ENCODE data around the gene ANXA3. TPM values are rescaled to one million over a fixed set of nuclear protein-coding genes. Genes with fewer than 3 reads are reported as not detected.

The ANXA3 gene
- polyA plus RNA-seq, 3 donors, result 0.31 to 0.64 (median 0.55) TPM

GRCh38 chr4:78518561-78518960, 33.0 kb upstream of the ANXA3 start:
- no peak for DNase-seq
- H3K4me1 ChIP-seq (ENCODE audit: control insufficient read depth in 1 of 2, insufficient read depth in 2 of 2, low read length in 2 of 2), result no peaks in the 10 kb centered on the region
- H3K79me2 ChIP-seq (ENCODE audit: insufficient read depth, low read length), result no peaks in the 10 kb centered on the region
- intact Hi-C loops (cut with micrococcal nuclease), result no loop called here
- no peaks in the 10 kb centered on the region for H3K4me1 Mint-ChIP-seq
- peak overlapping the region in 1 of 7 donors; percentile 68 for H3K27ac Mint-ChIP-seq
- H3K36me3 Mint-ChIP-seq, result no peaks in the 10 kb centered on the region
- H3K27ac ChIP-seq (ENCODE audit: low read depth in 1 of 2, low read length in 2 of 2), result no peak overlapping the region
- no peak overlapping the region for H3K4me3 ChIP-seq (replicated peaks in 1 of 3; ENCODE audit: low read depth in 2 of 3, low read length in 3 of 3)
- H3K27me3 Mint-ChIP-seq (ENCODE audit: low read depth in 3 of 3), result peaks cover 0 to 1% (median 0%) of the 10 kb centered on the region in 3 donors
- H3K9me3 Mint-ChIP-seq, result peaks cover 0 to 2% (median 0%) of the 10 kb centered on the region in 7 donors
- H4K20me1 ChIP-seq (ENCODE audit: insufficient read depth, low read length), result no peaks in the 10 kb centered on the region
- H3K9ac ChIP-seq (ENCODE audit: insufficient read depth, low read length, poor library complexity, severe bottlenecking), result no peak overlapping the region
- no CpG with 5 or more reads among the region's 3 CpGs for WGBS (ENCODE audit: insufficient coverage)
- no peaks in the 10 kb centered on the region for H3K36me3 ChIP-seq (replicated peaks in 1 of 2; ENCODE audit: control insufficient read depth in 1 of 2, insufficient read depth in 2 of 2, low read length in 2 of 2)
- H3K4me2 ChIP-seq (replicated peaks; ENCODE audit: extremely low read depth, low read length, poor library complexity, severe bottlenecking), result no peak overlapping the region
- H3K9me3 ChIP-seq (replicated peaks in 1 of 2; ENCODE audit: control insufficient read depth in 1 of 2, insufficient read depth in 1 of 2, low read length in 2 of 2), result no peaks in the 10 kb centered on the region
- H3K4me3 Mint-ChIP-seq, result no peak overlapping the region
- H2AFZ ChIP-seq (ENCODE audit: insufficient read depth, low read depth, low read length, poor library complexity, severe bottlenecking), result no peak overlapping the region
- TF ChIP-seq, protein P1, sequence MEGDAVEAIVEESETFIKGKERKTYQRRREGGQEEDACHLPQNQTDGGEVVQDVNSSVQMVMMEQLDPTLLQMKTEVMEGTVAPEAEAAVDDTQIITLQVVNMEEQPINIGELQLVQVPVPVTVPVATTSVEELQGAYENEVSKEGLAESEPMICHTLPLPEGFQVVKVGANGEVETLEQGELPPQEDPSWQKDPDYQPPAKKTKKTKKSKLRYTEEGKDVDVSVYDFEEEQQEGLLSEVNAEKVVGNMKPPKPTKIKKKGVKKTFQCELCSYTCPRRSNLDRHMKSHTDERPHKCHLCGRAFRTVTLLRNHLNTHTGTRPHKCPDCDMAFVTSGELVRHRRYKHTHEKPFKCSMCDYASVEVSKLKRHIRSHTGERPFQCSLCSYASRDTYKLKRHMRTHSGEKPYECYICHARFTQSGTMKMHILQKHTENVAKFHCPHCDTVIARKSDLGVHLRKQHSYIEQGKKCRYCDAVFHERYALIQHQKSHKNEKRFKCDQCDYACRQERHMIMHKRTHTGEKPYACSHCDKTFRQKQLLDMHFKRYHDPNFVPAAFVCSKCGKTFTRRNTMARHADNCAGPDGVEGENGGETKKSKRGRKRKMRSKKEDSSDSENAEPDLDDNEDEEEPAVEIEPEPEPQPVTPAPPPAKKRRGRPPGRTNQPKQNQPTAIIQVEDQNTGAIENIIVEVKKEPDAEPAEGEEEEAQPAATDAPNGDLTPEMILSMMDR (IDR thresholded peaks at IDR 0.05), result no peak
- no peaks in the 10 kb centered on the region for H3K27me3 ChIP-seq (ENCODE audit: control insufficient read depth in 2 of 2, insufficient read depth in 2 of 2, low read length in 2 of 2)

GRCh38 chr4:78519962-78520361, 31.6 kb upstream of the ANXA3 start:
- Histone ChIP-seq H4K20me1 (ENCODE audit: insufficient read depth, low read length) (no peaks in the 10 kb centered on the region), H3K9ac (ENCODE audit: insufficient read depth, low read length, poor library complexity, severe bottlenecking) (no peak overlapping the region), H2AFZ (ENCODE audit: insufficient read depth, low read depth, low read length, poor library complexity, severe bottlenecking) (no peak overlapping the region), H3K4me2 (replicated peaks; ENCODE audit: extremely low read depth, low read length, poor library complexity, severe bottlenecking) (no peak overlapping the region), H3K9me3 (replicated peaks in 1 of 2; ENCODE audit: control insufficient read depth in 1 of 2, insufficient read depth in 1 of 2, low read length in 2 of 2) (no peaks in the 10 kb centered on the region), H3K4me3 (replicated peaks in 1 of 3; ENCODE audit: low read depth in 2 of 3, low read length in 3 of 3) (no peak overlapping the region), H3K27ac (ENCODE audit: low read depth in 1 of 2, low read length in 2 of 2) (no peak overlapping the region), H3K27me3 (ENCODE audit: control insufficient read depth in 2 of 2, insufficient read depth in 2 of 2, low read length in 2 of 2) (no peaks in the 10 kb centered on the region), H3K79me2 (ENCODE audit: insufficient read depth, low read length) (no peaks in the 10 kb centered on the region), H3K36me3 (replicated peaks in 1 of 2; ENCODE audit: control insufficient read depth in 1 of 2, insufficient read depth in 2 of 2, low read length in 2 of 2) (no peaks in the 10 kb centered on the region), H3K4me1 (ENCODE audit: control insufficient read depth in 1 of 2, insufficient read depth in 2 of 2, low read length in 2 of 2) (no peaks in the 10 kb centered on the region)
- H3K4me1 Mint-ChIP-seq, result no peaks in the 10 kb centered on the region
- H3K27me3 Mint-ChIP-seq (ENCODE audit: low read depth in 3 of 3), result peaks cover 0 to 3% (median 0%) of the 10 kb centered on the region in 3 donors
- no peak overlapping the region for H3K27ac Mint-ChIP-seq
- TF ChIP-seq, protein P1 (IDR thresholded peaks at IDR 0.05), result no peak
- 90% methylated on average over 2 of the region's 3 CpGs for WGBS (ENCODE audit: insufficient coverage)
- peaks cover 0 to 2% (median 0%) of the 10 kb centered on the region in 7 donors for H3K9me3 Mint-ChIP-seq
- no peaks in the 10 kb centered on the region for H3K36me3 Mint-ChIP-seq
- intact Hi-C loops (cut with micrococcal nuclease), result no loop called here
- DNase-seq, result no peak
- no peak overlapping the region for H3K4me3 Mint-ChIP-seq
